GM12878 (cell line): ENCODE results near the gene STX1B.

ENCODE experiments used
- BHLHE40 ChIP-seq, 2 experiments: fragments of 450-650 bp in 1 of 2; IDR thresholded peaks; 2 replicates each; pipeline ENCODE4 v1.6.1; 2011 to 2017; ENCODE audit warnings: low read depth in 2 of 2, borderline replicate concordance in 1 of 2, improper control_type of control experiment in 1 of 2, low read length in 1 of 2, mild to moderate bottlenecking in 1 of 2
- CHD4 ChIP-seq: fragments of 200-600 bp; sonication (generic); IDR thresholded peaks from 2 replicates; pipeline ENCODE4 v1.6.1; 2016; ENCODE audit warnings: mild to moderate bottlenecking
- EP300 ChIP-seq, 2 experiments: fragments of 150-350 bp in 1 of 2; IDR thresholded peaks; 2 replicates each; pipeline ENCODE4 v1.6.1; 2011 to 2012; ENCODE audit warnings: low read depth in 2 of 2, low read length in 2 of 2, borderline replicate concordance in 1 of 2, improper control_type of control experiment in 1 of 2, inconsistent platforms in 1 of 2; ENCODE audit not compliant: control insufficient read depth in 1 of 2
- FOXK2 ChIP-seq: fragments of 450-650 bp; IDR thresholded peaks from 2 replicates; pipeline ENCODE4 v1.6.1; 2017; ENCODE audit warnings: mild to moderate bottlenecking, moderate library complexity
- NRF1 ChIP-seq: conservative IDR thresholded peaks from 2 replicates; pipeline ENCODE4 v1.6.1; 2011; ENCODE audit warnings: mild to moderate bottlenecking, low read depth, low read length, improper control_type of control experiment
- POLR2A ChIP-seq: IDR thresholded peaks from 2 replicates; pipeline ENCODE4 v1.6.1; 2011; ENCODE audit warnings: low read depth, mild to moderate bottlenecking, low read length
- RELA ChIP-seq: fragments of 450-650 bp; IDR thresholded peaks from 2 replicates; pipeline ENCODE4 v1.8.0; 2014; ENCODE audit warnings: borderline replicate concordance; ENCODE audit not compliant: partially characterized antibody
- SMC3 ChIP-seq: IDR thresholded peaks from 2 replicates; pipeline ENCODE4 v1.6.1; 2011; ENCODE audit warnings: low read length, improper control_type of control experiment, borderline replicate concordance
- SREBF1 ChIP-seq: IDR thresholded peaks from 2 replicates; pipeline ENCODE4 v1.6.1; 2012; ENCODE audit warnings: mild to moderate bottlenecking, low read length
- ZSCAN29 ChIP-seq: fragments of 450-650 bp; IDR thresholded peaks from 2 replicates; pipeline ENCODE4 v1.6.1; 2017; ENCODE audit warnings: mild to moderate bottlenecking, moderate library complexity
- TF ChIP-seq, protein P1 (sequence below), 3 experiments: IDR thresholded peaks in 2 of 3; conservative IDR thresholded peaks in 1 of 3; 2 replicates each; pipeline ENCODE4 v1.5.1; 2011; ENCODE audit warnings: low read depth in 3 of 3, low read length in 3 of 3, mild to moderate bottlenecking in 3 of 3, control low read depth in 2 of 3, moderate library complexity in 2 of 3, inconsistent platforms in 1 of 3, mixed read lengths in 1 of 3; ENCODE audit not compliant: control insufficient read depth in 2 of 3, insufficient read depth in 1 of 3; ENCODE audit errors: extremely low read depth in 1 of 3
- TF ChIP-seq, protein P2 (sequence below): fragments of 450-650 bp; IDR thresholded peaks from 2 replicates; pipeline ENCODE4 v1.6.1; 2017; ENCODE audit warnings: mild to moderate bottlenecking, low read depth, inconsistent platforms; ENCODE audit not compliant: poor library complexity, severe bottlenecking

DNA sequence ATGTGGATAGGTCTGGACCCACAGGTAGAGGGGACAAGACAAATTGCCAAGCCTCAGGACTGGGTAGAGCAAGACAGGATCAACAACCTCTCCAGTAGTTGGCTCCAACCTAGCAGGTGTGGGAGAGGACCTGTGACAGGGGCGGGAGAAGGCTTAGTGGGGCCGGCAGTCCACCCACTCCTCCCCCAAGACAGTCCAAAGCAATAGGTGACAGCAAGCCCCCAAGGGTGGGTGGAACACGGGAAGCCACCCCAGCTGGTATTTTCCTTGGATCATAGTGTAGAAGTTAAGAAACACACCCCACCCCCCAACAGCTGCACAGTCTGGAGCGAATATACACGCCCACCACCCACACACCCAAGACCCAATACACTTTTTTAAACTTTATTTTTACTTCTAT is 18.8 kb upstream of the STX1B start:
- TF ChIP-seq SREBF1 (no peak), BHLHE40 (IDR thresholded peaks at IDR 0.05; ENCODE audit: borderline replicate concordance in 1 of 2, low read depth in 2 of 2, low read length in 1 of 2) (no peak), CHD4 (no peak), POLR2A (no peak), RELA (no peak), ZSCAN29 (no peak), NRF1 (no peak), SMC3 (no peak), EP300 (IDR thresholded peaks at IDR 0.05; ENCODE audit: borderline replicate concordance in 1 of 2, control insufficient read depth in 1 of 2, low read depth in 2 of 2, low read length in 2 of 2) (no peak), FOXK2 (no peak)
- TF ChIP-seq, protein P1, sequence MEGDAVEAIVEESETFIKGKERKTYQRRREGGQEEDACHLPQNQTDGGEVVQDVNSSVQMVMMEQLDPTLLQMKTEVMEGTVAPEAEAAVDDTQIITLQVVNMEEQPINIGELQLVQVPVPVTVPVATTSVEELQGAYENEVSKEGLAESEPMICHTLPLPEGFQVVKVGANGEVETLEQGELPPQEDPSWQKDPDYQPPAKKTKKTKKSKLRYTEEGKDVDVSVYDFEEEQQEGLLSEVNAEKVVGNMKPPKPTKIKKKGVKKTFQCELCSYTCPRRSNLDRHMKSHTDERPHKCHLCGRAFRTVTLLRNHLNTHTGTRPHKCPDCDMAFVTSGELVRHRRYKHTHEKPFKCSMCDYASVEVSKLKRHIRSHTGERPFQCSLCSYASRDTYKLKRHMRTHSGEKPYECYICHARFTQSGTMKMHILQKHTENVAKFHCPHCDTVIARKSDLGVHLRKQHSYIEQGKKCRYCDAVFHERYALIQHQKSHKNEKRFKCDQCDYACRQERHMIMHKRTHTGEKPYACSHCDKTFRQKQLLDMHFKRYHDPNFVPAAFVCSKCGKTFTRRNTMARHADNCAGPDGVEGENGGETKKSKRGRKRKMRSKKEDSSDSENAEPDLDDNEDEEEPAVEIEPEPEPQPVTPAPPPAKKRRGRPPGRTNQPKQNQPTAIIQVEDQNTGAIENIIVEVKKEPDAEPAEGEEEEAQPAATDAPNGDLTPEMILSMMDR (IDR thresholded peaks at IDR 0.05 in 2 of 3, conservative IDR thresholded peaks at IDR 0.05 in 1 of 3; ENCODE audit: control insufficient read depth in 2 of 3, extremely low read depth in 1 of 3, insufficient read depth in 1 of 3, low read depth in 3 of 3, low read length in 3 of 3) = no peak
- TF ChIP-seq, protein P2, sequence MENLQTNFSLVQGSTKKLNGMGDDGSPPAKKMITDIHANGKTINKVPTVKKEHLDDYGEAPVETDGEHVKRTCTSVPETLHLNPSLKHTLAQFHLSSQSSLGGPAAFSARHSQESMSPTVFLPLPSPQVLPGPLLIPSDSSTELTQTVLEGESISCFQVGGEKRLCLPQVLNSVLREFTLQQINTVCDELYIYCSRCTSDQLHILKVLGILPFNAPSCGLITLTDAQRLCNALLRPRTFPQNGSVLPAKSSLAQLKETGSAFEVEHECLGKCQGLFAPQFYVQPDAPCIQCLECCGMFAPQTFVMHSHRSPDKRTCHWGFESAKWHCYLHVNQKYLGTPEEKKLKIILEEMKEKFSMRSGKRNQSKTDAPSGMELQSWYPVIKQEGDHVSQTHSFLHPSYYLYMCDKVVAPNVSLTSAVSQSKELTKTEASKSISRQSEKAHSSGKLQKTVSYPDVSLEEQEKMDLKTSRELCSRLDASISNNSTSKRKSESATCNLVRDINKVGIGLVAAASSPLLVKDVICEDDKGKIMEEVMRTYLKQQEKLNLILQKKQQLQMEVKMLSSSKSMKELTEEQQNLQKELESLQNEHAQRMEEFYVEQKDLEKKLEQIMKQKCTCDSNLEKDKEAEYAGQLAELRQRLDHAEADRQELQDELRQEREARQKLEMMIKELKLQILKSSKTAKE = no peak
